ENCODE measurements around the gene SFXN4. TPM values are rescaled to one million over a fixed set of nuclear protein-coding genes. Genes with fewer than 3 reads are reported as not detected.

SFXN4 gene
- total RNA-seq, 1 experiment from 2014 or later = 72.9 TPM

DNA sequence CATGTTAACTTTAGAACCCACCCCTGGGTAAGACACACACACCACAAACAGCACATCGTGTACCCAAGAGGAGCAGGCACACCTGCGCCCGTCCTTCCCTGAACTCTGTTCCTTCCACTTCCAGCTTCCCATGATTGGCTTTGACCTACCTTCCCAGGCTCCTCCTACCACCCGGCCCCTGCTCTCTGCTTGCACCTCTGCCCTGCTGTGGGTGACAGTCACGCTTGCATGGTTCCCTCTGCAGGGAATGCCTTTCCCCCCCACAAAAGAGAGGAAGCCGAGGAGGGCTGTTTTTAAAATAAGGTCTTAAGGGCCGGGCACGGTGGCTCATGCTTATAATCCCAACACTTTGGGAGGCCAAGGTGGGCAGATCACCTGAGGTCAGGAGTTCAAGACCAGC lies 16.4 kb downstream of the SFXN4 start:
- Histone ChIP-seq H3K4me1 (ENCODE audit: insufficient read depth, low read length, poor library complexity, severe bottlenecking) (no peaks in the 10 kb centered on the region), H3K27me3 (replicated peaks; ENCODE audit: insufficient read depth, low read depth, low read length, poor library complexity) (no peaks in the 10 kb centered on the region), H3K36me3 (ENCODE audit: insufficient read depth, low read length, poor library complexity, severe bottlenecking) (peaks cover 50% of the 10 kb centered on the region), H3K9me3 (ENCODE audit: low read depth, low read length, poor library complexity, severe bottlenecking) (no peaks in the 10 kb centered on the region), H3K27ac (ENCODE audit: low read depth, low read length, poor library complexity, severe bottlenecking) (no peak overlapping the region), H3K4me3 (ENCODE audit: low read depth, low read length, poor library complexity, severe bottlenecking) (no peak overlapping the region)
- TF ChIP-seq EZH2 (IDR thresholded peaks at IDR 0.05; ENCODE audit: borderline replicate concordance, low read depth, low read length, poor library complexity, severe bottlenecking) (no peak), CTCF (conservative IDR thresholded peaks at IDR 0.05; ENCODE audit: low read depth, low read length) (no peak)
- POLR2A ChIA-PET (ENCODE audit: low non-redundant PET) = no interaction called here
- no peak for DNase-seq (ENCODE audit: low spot score)
- CTCF ChIA-PET = no interaction called here
- intact Hi-C loops (cut with micrococcal nuclease; ENCODE audit: unreplicated experiment) = no loop called here
- BruUV-seq (replicated peaks) = no TSS peak

GRCh38 chr10:119143657-119144056 lies 21.9 kb downstream of the SFXN4 start:
- ChIA-PET CTCF (no interaction called here), POLR2A (ENCODE audit: low non-redundant PET) (no interaction called here)
- DNase-seq (ENCODE audit: low spot score) = no peak
- BruUV-seq (replicated peaks) = no TSS peak
- Histone ChIP-seq H3K27ac (ENCODE audit: low read depth, low read length, poor library complexity, severe bottlenecking) (no peak overlapping the region), H3K4me3 (ENCODE audit: low read depth, low read length, poor library complexity, severe bottlenecking) (no peak overlapping the region), H3K4me1 (ENCODE audit: insufficient read depth, low read length, poor library complexity, severe bottlenecking) (no peaks in the 10 kb centered on the region), H3K27me3 (replicated peaks; ENCODE audit: insufficient read depth, low read depth, low read length, poor library complexity) (no peaks in the 10 kb centered on the region), H3K9me3 (ENCODE audit: low read depth, low read length, poor library complexity, severe bottlenecking) (no peaks in the 10 kb centered on the region), H3K36me3 (ENCODE audit: insufficient read depth, low read length, poor library complexity, severe bottlenecking) (peaks cover 36% of the 10 kb centered on the region)
- intact Hi-C loops (cut with micrococcal nuclease; ENCODE audit: unreplicated experiment) = no loop called here
- TF ChIP-seq CTCF (conservative IDR thresholded peaks at IDR 0.05; ENCODE audit: low read depth, low read length) = no peak
- no peak for TF ChIP-seq EZH2 (IDR thresholded peaks at IDR 0.05; ENCODE audit: borderline replicate concordance, low read depth, low read length, poor library complexity, severe bottlenecking)

DNA sequence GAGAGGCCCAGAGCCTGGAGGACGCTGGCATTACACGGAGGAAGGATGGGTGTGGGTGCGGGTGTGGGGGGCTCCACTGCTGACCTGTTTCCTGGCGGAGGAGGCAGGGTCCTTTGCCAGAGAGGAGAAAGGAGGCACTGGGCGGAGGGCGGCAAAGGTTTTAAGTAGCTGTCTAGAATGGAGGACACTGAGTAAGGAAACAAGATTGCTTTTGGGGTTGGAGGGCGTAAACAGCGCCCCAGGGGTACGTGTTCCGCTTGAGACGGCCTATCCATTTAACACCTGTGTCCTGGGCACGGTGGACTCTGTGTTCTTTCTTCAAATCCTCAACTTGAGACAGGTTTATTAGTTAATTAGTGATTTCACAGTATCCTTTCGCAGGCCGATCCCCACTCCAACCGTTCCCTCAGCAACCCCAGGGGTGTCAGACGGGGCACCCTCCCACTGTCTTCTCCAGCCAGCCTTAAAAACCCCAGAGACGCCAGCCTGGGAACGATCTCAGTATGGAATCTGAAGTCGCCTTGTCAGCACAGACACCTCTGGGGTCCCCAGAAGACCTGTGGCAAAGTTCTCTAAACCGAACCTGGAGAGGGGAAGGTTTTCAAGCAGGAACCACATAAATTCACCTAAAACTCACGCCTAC lies 24.8 kb downstream of the SFXN4 start:
- H3K9me3 ChIP-seq (ENCODE audit: low read depth, low read length, poor library complexity, severe bottlenecking) = no peaks in the 10 kb centered on the region
- ChIA-PET CTCF (no interaction called here), POLR2A (ENCODE audit: low non-redundant PET) (no interaction called here)
- H3K27me3 ChIP-seq (replicated peaks; ENCODE audit: insufficient read depth, low read depth, low read length, poor library complexity) = no peaks in the 10 kb centered on the region
- peaks cover 19% of the 10 kb centered on the region for H3K36me3 ChIP-seq (ENCODE audit: insufficient read depth, low read length, poor library complexity, severe bottlenecking)
- H3K27ac ChIP-seq (ENCODE audit: low read depth, low read length, poor library complexity, severe bottlenecking) = no peak overlapping the region
- H3K4me3 ChIP-seq (ENCODE audit: low read depth, low read length, poor library complexity, severe bottlenecking) = no peak overlapping the region
- no peak for DNase-seq (ENCODE audit: low spot score)
- H3K4me1 ChIP-seq (ENCODE audit: insufficient read depth, low read length, poor library complexity, severe bottlenecking) = no peaks in the 10 kb centered on the region
- no TSS peak for BruUV-seq (replicated peaks)
- TF ChIP-seq CTCF (conservative IDR thresholded peaks at IDR 0.05; ENCODE audit: low read depth, low read length) (no peak), EZH2 (IDR thresholded peaks at IDR 0.05; ENCODE audit: borderline replicate concordance, low read depth, low read length, poor library complexity, severe bottlenecking) (no peak)
- intact Hi-C loops (cut with micrococcal nuclease; ENCODE audit: unreplicated experiment) = no loop called here
